PFSK-1 (cell line): ENCODE data around the gene NDUFA13.

Experiments used
- FOXP2 ChIP-seq: optimal IDR thresholded peaks from 2 replicates; pipeline ENCODE3; 2011; ENCODE audit warnings: borderline replicate concordance, control low read depth, inconsistent platforms; ENCODE audit not compliant: insufficient read depth; ENCODE audit errors: extremely low read length, extremely low read depth
- POLR2AphosphoS5 ChIP-seq: IDR thresholded peaks from 2 replicates; pipeline ENCODE4 v1.6.1; 2012; ENCODE audit warnings: low read depth, mild to moderate bottlenecking, control low read depth, low read length, moderate library complexity
- SIN3A ChIP-seq: IDR thresholded peaks from 2 replicates; pipeline ENCODE4 v1.6.1; 2012; ENCODE audit warnings: mild to moderate bottlenecking, low read length, moderate library complexity, borderline replicate concordance; ENCODE audit not compliant: insufficient read depth
- TAF1 ChIP-seq: IDR thresholded peaks from 2 replicates; pipeline ENCODE4 v1.6.1; 2012; ENCODE audit warnings: low read length, control low read depth, borderline replicate concordance; ENCODE audit not compliant: insufficient read depth
- TF ChIP-seq, protein P1 (sequence below), 2 experiments: IDR thresholded peaks; 2 replicates each; pipeline versions ENCODE4 v1.6.1 to v1.8.0; 2011 to 2012; ENCODE audit warnings: low read depth in 2 of 2, low read length in 2 of 2, control low read depth in 1 of 2, inconsistent platforms in 1 of 2, mild to moderate bottlenecking in 1 of 2, moderate library complexity in 1 of 2; ENCODE audit not compliant: insufficient read depth in 1 of 2

NDUFA13 gene

GRCh38 chr19:19500975-19501644 lies 14.9 kb upstream of the NDUFA13 start:
- TF ChIP-seq SIN3A (no peak), TAF1 (no peak), FOXP2 (no peak), POLR2AphosphoS5 (no peak)
- TF ChIP-seq, protein P1, sequence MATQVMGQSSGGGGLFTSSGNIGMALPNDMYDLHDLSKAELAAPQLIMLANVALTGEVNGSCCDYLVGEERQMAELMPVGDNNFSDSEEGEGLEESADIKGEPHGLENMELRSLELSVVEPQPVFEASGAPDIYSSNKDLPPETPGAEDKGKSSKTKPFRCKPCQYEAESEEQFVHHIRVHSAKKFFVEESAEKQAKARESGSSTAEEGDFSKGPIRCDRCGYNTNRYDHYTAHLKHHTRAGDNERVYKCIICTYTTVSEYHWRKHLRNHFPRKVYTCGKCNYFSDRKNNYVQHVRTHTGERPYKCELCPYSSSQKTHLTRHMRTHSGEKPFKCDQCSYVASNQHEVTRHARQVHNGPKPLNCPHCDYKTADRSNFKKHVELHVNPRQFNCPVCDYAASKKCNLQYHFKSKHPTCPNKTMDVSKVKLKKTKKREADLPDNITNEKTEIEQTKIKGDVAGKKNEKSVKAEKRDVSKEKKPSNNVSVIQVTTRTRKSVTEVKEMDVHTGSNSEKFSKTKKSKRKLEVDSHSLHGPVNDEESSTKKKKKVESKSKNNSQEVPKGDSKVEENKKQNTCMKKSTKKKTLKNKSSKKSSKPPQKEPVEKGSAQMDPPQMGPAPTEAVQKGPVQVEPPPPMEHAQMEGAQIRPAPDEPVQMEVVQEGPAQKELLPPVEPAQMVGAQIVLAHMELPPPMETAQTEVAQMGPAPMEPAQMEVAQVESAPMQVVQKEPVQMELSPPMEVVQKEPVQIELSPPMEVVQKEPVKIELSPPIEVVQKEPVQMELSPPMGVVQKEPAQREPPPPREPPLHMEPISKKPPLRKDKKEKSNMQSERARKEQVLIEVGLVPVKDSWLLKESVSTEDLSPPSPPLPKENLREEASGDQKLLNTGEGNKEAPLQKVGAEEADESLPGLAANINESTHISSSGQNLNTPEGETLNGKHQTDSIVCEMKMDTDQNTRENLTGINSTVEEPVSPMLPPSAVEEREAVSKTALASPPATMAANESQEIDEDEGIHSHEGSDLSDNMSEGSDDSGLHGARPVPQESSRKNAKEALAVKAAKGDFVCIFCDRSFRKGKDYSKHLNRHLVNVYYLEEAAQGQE (IDR thresholded peaks at IDR 0.05; ENCODE audit: insufficient read depth in 1 of 2, low read depth in 2 of 2, low read length in 2 of 2): no peak

DNA sequence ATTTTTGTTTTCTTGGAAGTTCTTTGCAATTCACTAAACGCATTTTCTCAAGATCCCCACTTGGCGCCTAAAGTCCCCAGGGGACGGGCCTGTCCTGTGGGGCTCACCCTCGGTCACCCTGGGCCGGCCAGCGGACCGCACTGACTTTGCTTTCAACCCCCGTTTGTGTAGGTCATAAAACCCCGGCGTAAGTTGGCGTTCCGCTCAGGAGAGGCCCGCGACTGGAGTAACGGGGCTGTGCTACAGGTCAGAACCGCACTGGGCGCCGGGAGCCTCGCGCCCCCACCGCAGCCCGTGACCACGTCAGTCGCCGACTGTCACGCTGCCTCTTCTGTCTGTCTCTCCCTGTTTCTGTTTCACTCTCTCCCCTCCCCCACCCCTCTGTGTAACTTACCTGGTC lies 14.2 kb upstream of the NDUFA13 start:
- TF ChIP-seq SIN3A: no peak
- no peak for TF ChIP-seq POLR2AphosphoS5
- no peak for TF ChIP-seq TAF1
- no peak for TF ChIP-seq FOXP2
- TF ChIP-seq, protein P1 (IDR thresholded peaks at IDR 0.05; ENCODE audit: insufficient read depth in 1 of 2, low read depth in 2 of 2, low read length in 2 of 2): no peak

DNA sequence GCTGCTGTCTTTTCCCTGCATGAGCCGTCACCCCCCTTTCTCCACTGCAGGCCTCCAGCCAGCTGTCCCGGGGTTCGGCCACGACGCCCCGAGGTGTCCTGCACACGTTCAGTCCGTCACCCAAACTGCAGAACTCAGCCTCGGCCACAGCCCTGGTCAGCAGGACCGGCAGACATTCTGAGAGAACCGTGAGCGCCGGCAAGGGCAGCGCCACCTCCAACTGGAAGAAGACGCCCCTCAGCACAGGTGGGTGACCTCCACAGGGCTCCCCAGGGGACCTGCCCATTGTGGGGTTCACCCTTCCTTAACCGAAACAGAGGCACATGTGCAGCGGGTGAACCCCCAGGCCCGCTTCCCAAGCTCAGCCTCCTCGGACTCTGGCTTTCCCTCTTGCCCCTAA lies 13.7 kb upstream of the NDUFA13 start:
- TF ChIP-seq TAF1: no peak
- no peak for TF ChIP-seq POLR2AphosphoS5
- TF ChIP-seq SIN3A: no peak
- TF ChIP-seq, protein P1 (IDR thresholded peaks at IDR 0.05; ENCODE audit: insufficient read depth in 1 of 2, low read depth in 2 of 2, low read length in 2 of 2): no peak
- no peak for TF ChIP-seq FOXP2

- TF ChIP-seq POLR2AphosphoS5 (no peak), FOXP2 (no peak), SIN3A (no peak), TAF1 (no peak)
- TF ChIP-seq, protein P1 (IDR thresholded peaks at IDR 0.05; ENCODE audit: insufficient read depth in 1 of 2, low read depth in 2 of 2, low read length in 2 of 2): no peak
Measured at GRCh38 chr19:19502808-19503602, 13.0 kb upstream of the NDUFA13 start.
